Common myeloid progenitor, CD34-positive (primary cell): ENCODE measurements around the gene TMPRSS4.

ENCODE experiments used
- CTCF ChIA-PET: fragments of 350-600 bp; sonication (Branson Sonifier 250); formaldehyde crosslinking; loops from one replicate; lab custom pipeline; 2021; ENCODE audit warnings: antibody characterized with exemption; lab: Charles Lee
- POLR2A ChIA-PET: fragments of 350-600 bp; sonication (Branson Sonifier 250); formaldehyde crosslinking; loops from one replicate; lab custom pipeline; 2021; ENCODE audit warnings: antibody characterized with exemption; lab: Charles Lee
- DNase-seq, 3 donors: peaks; one replicate each; pipeline versions ENCODE4 v3.0.0 to v3.0.0-alpha.2; 2013
- H3K27ac ChIP-seq, 2 experiments: 1 replicate in 1 of 2; 2 replicates in 1 of 2; pipeline ENCODE4 v1.7.0; 2013; ENCODE audit warnings: inconsistent platforms in 2 of 2, low read length in 2 of 2, mild to moderate bottlenecking in 2 of 2, low read depth in 1 of 2, moderate library complexity in 1 of 2; ENCODE audit not compliant: severe bottlenecking in 2 of 2, insufficient read depth in 1 of 2, poor library complexity in 1 of 2
- H3K27me3 ChIP-seq, 5 experiments: replicated peaks in 2 of 5; 1 replicate in 3 of 5; 2 replicates in 2 of 5; pipeline versions ENCODE4 v1.6.1 to v1.7.0; 2013; ENCODE audit warnings: low read length in 4 of 5, mild to moderate bottlenecking in 2 of 5, moderate library complexity in 2 of 5, inconsistent platforms in 1 of 5; ENCODE audit not compliant: insufficient read depth in 5 of 5, control insufficient read depth in 4 of 5
- H3K36me3 ChIP-seq, 4 experiments: 1 replicate in 2 of 4; 2 replicates in 2 of 4; pipeline versions ENCODE4 v1.6.1 to v1.7.0; 2013; ENCODE audit warnings: low read length in 3 of 4, control low read depth in 1 of 4, mild to moderate bottlenecking in 1 of 4; ENCODE audit not compliant: control insufficient read depth in 4 of 4, insufficient read depth in 4 of 4
- H3K4me1 ChIP-seq, 4 experiments: 1 replicate in 3 of 4; 2 replicates in 1 of 4; pipeline versions ENCODE4 v1.6.1 to v1.7.1; 2013; ENCODE audit warnings: low read length in 3 of 4, mild to moderate bottlenecking in 3 of 4, control low read depth in 1 of 4, inconsistent platforms in 1 of 4, moderate library complexity in 1 of 4; ENCODE audit not compliant: control insufficient read depth in 4 of 4, insufficient read depth in 4 of 4; ENCODE audit errors: control extremely low read depth in 1 of 4
- H3K4me3 ChIP-seq, 7 experiments: 1 replicate in 4 of 7; 2 replicates in 3 of 7; pipeline versions ENCODE4 v1.5.1 to v1.7.0; 2013; ENCODE audit warnings: mild to moderate bottlenecking in 7 of 7, low read length in 6 of 7, moderate library complexity in 6 of 7, inconsistent platforms in 2 of 7, low read depth in 2 of 7, control low read depth in 1 of 7; ENCODE audit not compliant: insufficient read depth in 4 of 7, control insufficient read depth in 1 of 7; ENCODE audit errors: extremely low read depth in 1 of 7
- H3K9me3 ChIP-seq, 5 experiments: 1 replicate in 4 of 5; 2 replicates in 1 of 5; pipeline versions ENCODE4 v1.6.1 to v1.7.1; 2013; ENCODE audit warnings: low read length in 4 of 5, mild to moderate bottlenecking in 2 of 5, inconsistent platforms in 1 of 5, low read depth in 1 of 5, moderate library complexity in 1 of 5; ENCODE audit not compliant: control insufficient read depth in 4 of 5, insufficient read depth in 2 of 5; ENCODE audit errors: control extremely low read depth in 1 of 5
- WGBS: methylation state at CpG from one replicate; pipeline ENCODE4 v1.1.5; 2013; ENCODE audit not compliant: insufficient coverage; 5-methylcytosine and 5-hydroxymethylcytosine counted together

TMPRSS4 gene

GRCh38 chr11:118153516-118153915 is 76.6 kb downstream of the TMPRSS4 start:
- POLR2A ChIA-PET: no interaction called here

GRCh38 chr11:118153976-118154375 is 77.1 kb downstream of the TMPRSS4 start:
- Histone ChIP-seq H3K27me3 (peaks cover 0 to 68% (median 36%) of the 10 kb centered on the region in 5 experiments), H3K4me3 (peak overlapping the region in 1 of 7 experiments; percentile 27)

More at GRCh38 chr11:118153516-118153915, 76.6 kb downstream of the TMPRSS4 start:
- DNase-seq: no peak
- H3K4me3 ChIP-seq: peak overlapping the region in 3 of 7 experiments; percentile 26 to 66 (median 27)
- H3K27me3 ChIP-seq: peaks cover 0 to 68% (median 38%) of the 10 kb centered on the region in 5 experiments
- no peaks in the 10 kb centered on the region for H3K9me3 ChIP-seq
- no peaks in the 10 kb centered on the region for H3K36me3 ChIP-seq
- no peak overlapping the region for H3K27ac ChIP-seq
- WGBS: 14% methylated on average over 4 of the region's 16 CpGs
- H3K4me1 ChIP-seq: peaks cover 0 to 24% (median 16%) of the 10 kb centered on the region in 4 experiments
- CTCF ChIA-PET: interaction anchor here (0.8 to 1.3 kb wide), 6 partner anchors 9 to 136 kb away, joined by 3 read pairs; no protein-coding TSS in a partner anchor

GRCh38 chr11:118154641-118155040 is 77.8 kb downstream of the TMPRSS4 start:
- Histone ChIP-seq H3K4me1 (peaks cover 0 to 24% (median 16%) of the 10 kb centered on the region in 4 experiments), H3K9me3 (no peaks in the 10 kb centered on the region), H3K27ac (no peak overlapping the region), H3K4me3 (no peak overlapping the region), H3K27me3 (peaks cover 0 to 68% (median 36%) of the 10 kb centered on the region in 5 experiments), H3K36me3 (no peaks in the 10 kb centered on the region)
- WGBS: 100% methylated on average over 1 of the region's 1 CpG
- no peak for DNase-seq
- ChIA-PET CTCF (interaction anchor here (1.3 to 7.4 kb wide), 5 partner anchors 8 to 48 kb away, joined by 4 to 99 read pairs (median 11); no protein-coding TSS in a partner anchor), POLR2A (no interaction called here)

More at GRCh38 chr11:118153976-118154375, 77.1 kb downstream of the TMPRSS4 start:
- Histone ChIP-seq H3K27ac (no peak overlapping the region), H3K36me3 (no peaks in the 10 kb centered on the region), H3K9me3 (no peaks in the 10 kb centered on the region), H3K4me1 (peaks cover 0 to 24% (median 16%) of the 10 kb centered on the region in 4 experiments)
- ChIA-PET POLR2A (no interaction called here), CTCF (interaction anchor here (7.4 kb wide), 1 partner anchor 16 kb away, joined by 99 read pairs; no protein-coding TSS in a partner anchor)
- DNase-seq: no peak
- 83% methylated on average over 11 of the region's 11 CpGs for WGBS

- Histone ChIP-seq H3K36me3 (no peaks in the 10 kb centered on the region), H3K9me3 (no peaks in the 10 kb centered on the region), H3K4me1 (peaks cover 0 to 24% (median 16%) of the 10 kb centered on the region in 4 experiments), H3K4me3 (no peak overlapping the region), H3K27ac (no peak overlapping the region), H3K27me3 (peaks cover 0 to 68% (median 36%) of the 10 kb centered on the region in 5 experiments)
- CTCF ChIA-PET: interaction anchor here (0.8 to 7.4 kb wide), 12 partner anchors 10 to 348 kb away, joined by 3 to 99 read pairs (median 4); no protein-coding TSS in a partner anchor
- 84% methylated on average over 6 of the region's 11 CpGs for WGBS
- POLR2A ChIA-PET: no interaction called here
- DNase-seq: no peak
Measured at GRCh38 chr11:118155776-118156530, 79.1 kb downstream of the TMPRSS4 start.

GRCh38 chr11:118156531-118157185 is 79.8 kb downstream of the TMPRSS4 start:
- ChIA-PET CTCF (interaction anchor here (1.4 to 7.4 kb wide), 7 partner anchors 10 to 133 kb away, joined by 3 to 99 read pairs (median 9); no protein-coding TSS in a partner anchor), POLR2A (no interaction called here)
- 7% methylated on average over 17 of the region's 21 CpGs for WGBS
- Histone ChIP-seq H3K4me3 (peak overlapping the region in 1 of 7 experiments; percentile 28), H3K9me3 (no peaks in the 10 kb centered on the region), H3K36me3 (no peaks in the 10 kb centered on the region), H3K4me1 (peaks cover 0 to 24% (median 16%) of the 10 kb centered on the region in 4 experiments), H3K27me3 (peaks cover 0 to 68% (median 36%) of the 10 kb centered on the region in 5 experiments), H3K27ac (no peak overlapping the region)
- DNase-seq: peak; percentile 46 to 70 (median 68)

GRCh38 chr11:118157186-118157895 is 80.5 kb downstream of the TMPRSS4 start:
- no peak for DNase-seq
- H3K9me3 ChIP-seq: no peaks in the 10 kb centered on the region
- no peaks in the 10 kb centered on the region for H3K36me3 ChIP-seq
- H3K4me3 ChIP-seq: no peak overlapping the region
- peaks cover 0 to 62% (median 33%) of the 10 kb centered on the region in 5 experiments for H3K27me3 ChIP-seq
- CTCF ChIA-PET: interaction anchor here (1.4 to 7.4 kb wide), 5 partner anchors 11 to 132 kb away, joined by 3 to 99 read pairs (median 9); no protein-coding TSS in a partner anchor
- WGBS: 69% methylated on average over 8 of the region's 10 CpGs
- POLR2A ChIA-PET: no interaction called here
- H3K4me1 ChIP-seq: peaks cover 0 to 20% (median 14%) of the 10 kb centered on the region in 4 experiments
- no peak overlapping the region for H3K27ac ChIP-seq
